MM.1S (cell line): ENCODE results near the gene ZDHHC11.
"Not testable (repeated sequence)": the region's sequence is repeated elsewhere in the genome, so short reads cannot be mapped to it uniquely, and the experiment has no call there.

Source experiments
- CTCF ChIP-seq: fragments of 300-600 bp; sonication (generic); IDR thresholded peaks from 2 replicates; pipeline ENCODE4 v1.5.1; 2016; ENCODE audit warnings: antibody characterized with exemption, low read length, mixed read lengths
- EZH2 ChIP-seq: fragments of 300-600 bp; sonication (generic); optimal IDR thresholded peaks from 2 replicates; pipeline ENCODE3; 2017; ENCODE audit warnings: low read depth, mild to moderate bottlenecking, antibody characterized with exemption, low read length, mixed read lengths

- not testable (repeated sequence) for TF ChIP-seq CTCF, EZH2
Observed at GRCh38 chr5:787224-787856, 63.4 kb downstream of the ZDHHC11 start.
